Endothelial cell of umbilical vein (primary cell): ENCODE measurements around the gene KRT81. TPM values are rescaled to one million over a fixed set of nuclear protein-coding genes. Genes with fewer than 3 reads are reported as not detected.

ENCODE experiments used
- BruUV-seq: library from RNA; stranded (reverse); fragments of 400-500 nt; replicated peaks from 2 replicates; lab custom pipeline; 2021; lab: Mats Ljungman, UMichigan
- CTCF ChIA-PET: fragments of 300-600, 350-600 bp; sonication (Branson Sonifier 250); formaldehyde crosslinking; loops from one replicate; lab custom pipeline; 2021; ENCODE audit warnings: antibody characterized with exemption, inconsistent platforms; lab: Charles Lee
- POLR2A ChIA-PET: fragments of 300-600, 350-600 bp; sonication (Branson Sonifier 250); formaldehyde crosslinking; loops from one replicate; lab custom pipeline; 2021; ENCODE audit warnings: antibody characterized with exemption, inconsistent platforms; lab: Charles Lee
- DNase-seq: peaks from one replicate; pipeline ENCODE4 v3.0.0-alpha.2; 2011; ENCODE audit warnings: low read depth, low spot score
- FAIRE-seq: peaks from 2 replicates; lab custom pipeline; 2011; peaks lifted over from hg19 to GRCh38; lab: Jason Lieb, UNC
- H2AFZ ChIP-seq: 2 replicates; pipeline ENCODE4 v1.6.0; 2012; ENCODE audit warnings: low read depth, low read length, control low read depth, inconsistent platforms
- H3K27ac ChIP-seq: 2 replicates; pipeline ENCODE4 v1.5.1; 2011; ENCODE audit warnings: low read depth, mild to moderate bottlenecking, control low read depth, low read length, moderate library complexity; ENCODE audit not compliant: insufficient read depth
- H3K27me3 ChIP-seq, 2 experiments: 2 replicates each; pipeline versions ENCODE4 v1.6.0 to v1.6.1; 2011; ENCODE audit warnings: low read length in 2 of 2, mixed read lengths in 1 of 2; ENCODE audit not compliant: control insufficient read depth in 2 of 2, insufficient read depth in 2 of 2
- H3K36me3 ChIP-seq, 2 experiments: 2 replicates in 1 of 2; 3 replicates in 1 of 2; pipeline ENCODE4 v1.5.1; 2011; ENCODE audit warnings: low read length in 2 of 2, mild to moderate bottlenecking in 1 of 2, moderate library complexity in 1 of 2; ENCODE audit not compliant: control insufficient read depth in 2 of 2, insufficient read depth in 2 of 2; ENCODE audit errors: extremely low read depth in 1 of 2
- H3K4me1 ChIP-seq: 3 replicates; pipeline ENCODE4 v1.5.1; 2011; ENCODE audit warnings: mild to moderate bottlenecking, low read length; ENCODE audit not compliant: control insufficient read depth, insufficient read depth; ENCODE audit errors: extremely low read depth
- H3K4me2 ChIP-seq: 2 replicates; pipeline ENCODE4 v1.6.1; 2011; ENCODE audit warnings: low read length, control low read depth, mixed read lengths; ENCODE audit not compliant: insufficient read depth
- H3K4me3 ChIP-seq, 3 experiments: fragments of 200-600 bp in 1 of 3; sonication (generic), shearing (Covaris generic) in 1 of 3; replicated peaks in 1 of 3; 2 replicates each; pipeline ENCODE4 v1.5.1; 2011 to 2016; ENCODE audit warnings: control low read depth in 3 of 3, low read length in 3 of 3, mild to moderate bottlenecking in 2 of 3, inconsistent platforms in 1 of 3, low read depth in 1 of 3, moderate library complexity in 1 of 3; ENCODE audit not compliant: insufficient read depth in 1 of 3
- H3K79me2 ChIP-seq: 2 replicates; pipeline ENCODE4 v1.6.0; 2012; ENCODE audit warnings: low read length, inconsistent platforms; ENCODE audit not compliant: control insufficient read depth, insufficient read depth
- H3K9ac ChIP-seq: replicated peaks from 2 replicates; pipeline ENCODE3; 2011; ENCODE audit warnings: low read length, control low read depth; ENCODE audit not compliant: insufficient read depth; ENCODE audit errors: extremely low read depth
- H3K9me1 ChIP-seq: replicated peaks from 3 replicates; pipeline ENCODE4 v1.6.0; 2011; ENCODE audit warnings: mild to moderate bottlenecking, low read length; ENCODE audit not compliant: control insufficient read depth, insufficient read depth; ENCODE audit errors: extremely low read depth
- H3K9me3 ChIP-seq: replicated peaks from 2 replicates; pipeline ENCODE4 v1.5.1; 2012; ENCODE audit warnings: low read length, inconsistent platforms; ENCODE audit not compliant: control insufficient read depth, insufficient read depth
- H4K20me1 ChIP-seq: replicated peaks from 2 replicates; pipeline ENCODE3; 2011; ENCODE audit warnings: mild to moderate bottlenecking, low read length; ENCODE audit not compliant: control insufficient read depth, insufficient read depth; ENCODE audit errors: extremely low read depth
- EZH2 ChIP-seq: IDR thresholded peaks from 2 replicates; pipeline ENCODE4 v1.6.1; 2012; ENCODE audit warnings: borderline replicate concordance, low read depth, mild to moderate bottlenecking, moderate library complexity, low read length, inconsistent platforms; ENCODE audit not compliant: severe bottlenecking
- FOS ChIP-seq: IDR thresholded peaks from 2 replicates; pipeline ENCODE4 v1.6.1; 2011; ENCODE audit warnings: mild to moderate bottlenecking, low read length, moderate library complexity, borderline replicate concordance; ENCODE audit not compliant: insufficient read depth
- GATA2 ChIP-seq: IDR thresholded peaks from 2 replicates; pipeline ENCODE4 v1.7.0; 2011; ENCODE audit warnings: low read depth, mild to moderate bottlenecking, moderate library complexity, mixed read lengths, low read length; ENCODE audit not compliant: insufficient read length, insufficient read depth
- JUN ChIP-seq: IDR thresholded peaks from 2 replicates; pipeline ENCODE4 v1.6.1; 2011; ENCODE audit warnings: borderline replicate concordance, low read depth; ENCODE audit not compliant: insufficient read length, insufficient read depth
- MYC ChIP-seq: IDR thresholded peaks from one replicate; pipeline ENCODE4 v1.6.1; 2011; ENCODE audit warnings: mild to moderate bottlenecking, low read depth, low read length
- POLR2A ChIP-seq: IDR thresholded peaks from 2 replicates; pipeline ENCODE4 v1.6.1; 2012; ENCODE audit warnings: low read depth, mild to moderate bottlenecking, control low read depth, low read length
- POLR2AphosphoS5 ChIP-seq: IDR thresholded peaks from 2 replicates; pipeline ENCODE4 v1.6.1; 2012; ENCODE audit warnings: low read depth, mild to moderate bottlenecking, control low read depth, low read length, moderate library complexity; ENCODE audit not compliant: insufficient read depth
- dilution Hi-C: fragments of 300-500 bp; cut with MboI; formaldehyde crosslinking; loops from one replicate; pipeline ENCODE4 v1.15.0; 2019; ENCODE audit warnings: low sequenced_read_pairs; ENCODE audit not compliant: extremely low pct_ligation_motif_present
- intact Hi-C: fragments of 100-400 bp; cut with micrococcal nuclease; formaldehyde crosslinking; loops from one replicate; pipeline ENCODE4 v1.10.0; 2022
- polyA plus RNA-seq, 4 experiments: library from polyadenylated mRNA; depleted of rRNA in 3 of 4; stranded (reverse) in 3 of 4; unstranded in 1 of 4; fragments of >200 nt; gene quantifications; 2 replicates each; pipeline versions ENCODE4 v1.2.1 to v1.2.3, GENCODE V29; 2011 to 2012; ENCODE audit warnings: missing spikeins in 1 of 4
- total RNA-seq: library from RNA; stranded (reverse); gene quantifications from 2 replicates; pipeline ENCODE4 v1.2.3, GENCODE V29; 2021
- TF ChIP-seq, protein P1 (sequence below): IDR thresholded peaks from 2 replicates; pipeline ENCODE4 v1.6.1; 2011; ENCODE audit not compliant: insufficient read depth, insufficient read length
- TF ChIP-seq, protein P2 (sequence below), 2 donors: IDR thresholded peaks; 1 replicate in 1 of 2; 2 replicates in 1 of 2; pipeline ENCODE4 v1.5.1; 2011; ENCODE audit warnings: low read length in 2 of 2, mild to moderate bottlenecking in 2 of 2, moderate library complexity in 2 of 2, control low read depth in 1 of 2, inconsistent platforms in 1 of 2, low read depth in 1 of 2; ENCODE audit not compliant: insufficient read depth in 1 of 2; ENCODE audit errors: extremely low read depth in 1 of 2

Gene KRT81
- total and polyA plus RNA-seq, 2 donors (not counting 3 experiments of a cell fraction or from before 2014, with no cell fraction given): not detected

DNA sequence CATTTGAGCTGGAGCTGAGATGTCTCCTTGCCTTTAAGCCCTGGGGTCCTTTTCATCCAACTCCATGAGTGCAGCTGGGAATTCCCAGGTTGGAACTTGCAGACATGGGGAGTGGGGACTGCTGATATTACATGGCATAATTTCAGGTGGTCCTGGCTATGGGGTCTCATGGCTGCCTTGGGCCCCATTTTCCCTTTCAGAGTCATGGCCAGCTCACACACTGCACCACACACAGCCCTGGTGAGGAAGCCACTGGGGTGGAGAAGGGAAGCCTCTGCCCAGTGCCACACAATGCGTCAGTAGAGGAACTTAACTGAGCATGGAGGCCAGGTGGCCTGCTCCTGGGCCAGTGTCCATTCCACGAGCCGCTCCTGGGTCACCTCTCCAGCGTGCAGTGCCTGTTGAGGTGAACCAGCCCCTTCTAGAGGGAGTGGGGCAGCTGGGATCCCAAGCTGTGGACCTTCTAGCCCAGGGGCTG, 34.2 kb downstream of the KRT81 start:
- dilution Hi-C loops: no loop called here
- ChIA-PET POLR2A (no interaction called here), CTCF (interaction anchor here (1.1 to 1.3 kb wide), 2 partner anchors 13 to 70 kb away, joined by 4 to 8 read pairs; no protein-coding TSS in a partner anchor)

DNA sequence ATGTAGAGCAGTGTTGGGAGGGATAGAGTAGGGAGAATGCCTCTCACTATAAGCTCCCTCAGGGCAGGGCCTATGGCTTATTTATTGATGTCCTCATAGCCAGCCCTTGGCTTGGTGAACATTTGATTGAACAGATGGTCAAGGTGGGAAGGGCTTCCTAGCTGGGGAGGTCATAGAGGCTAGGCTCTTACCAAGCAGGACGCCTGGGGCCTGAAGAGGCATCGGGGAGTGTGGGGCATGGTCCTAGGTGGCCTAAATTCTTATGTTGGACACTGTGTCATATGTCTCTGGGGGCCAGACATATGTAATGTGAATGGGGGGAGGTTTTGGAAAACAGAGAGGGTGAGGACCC, 34.8 kb downstream of the KRT81 start:
- no peak for FAIRE-seq
- H3K9me1 ChIP-seq: no peaks in the 10 kb centered on the region
- H3K27ac ChIP-seq: no peak overlapping the region
- TF ChIP-seq FOS: no peak
- no peak for TF ChIP-seq MYC
- TF ChIP-seq, protein P1, sequence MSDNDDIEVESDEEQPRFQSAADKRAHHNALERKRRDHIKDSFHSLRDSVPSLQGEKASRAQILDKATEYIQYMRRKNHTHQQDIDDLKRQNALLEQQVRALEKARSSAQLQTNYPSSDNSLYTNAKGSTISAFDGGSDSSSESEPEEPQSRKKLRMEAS: no peak
- no peak for TF ChIP-seq GATA2
- TF ChIP-seq, protein P2, sequence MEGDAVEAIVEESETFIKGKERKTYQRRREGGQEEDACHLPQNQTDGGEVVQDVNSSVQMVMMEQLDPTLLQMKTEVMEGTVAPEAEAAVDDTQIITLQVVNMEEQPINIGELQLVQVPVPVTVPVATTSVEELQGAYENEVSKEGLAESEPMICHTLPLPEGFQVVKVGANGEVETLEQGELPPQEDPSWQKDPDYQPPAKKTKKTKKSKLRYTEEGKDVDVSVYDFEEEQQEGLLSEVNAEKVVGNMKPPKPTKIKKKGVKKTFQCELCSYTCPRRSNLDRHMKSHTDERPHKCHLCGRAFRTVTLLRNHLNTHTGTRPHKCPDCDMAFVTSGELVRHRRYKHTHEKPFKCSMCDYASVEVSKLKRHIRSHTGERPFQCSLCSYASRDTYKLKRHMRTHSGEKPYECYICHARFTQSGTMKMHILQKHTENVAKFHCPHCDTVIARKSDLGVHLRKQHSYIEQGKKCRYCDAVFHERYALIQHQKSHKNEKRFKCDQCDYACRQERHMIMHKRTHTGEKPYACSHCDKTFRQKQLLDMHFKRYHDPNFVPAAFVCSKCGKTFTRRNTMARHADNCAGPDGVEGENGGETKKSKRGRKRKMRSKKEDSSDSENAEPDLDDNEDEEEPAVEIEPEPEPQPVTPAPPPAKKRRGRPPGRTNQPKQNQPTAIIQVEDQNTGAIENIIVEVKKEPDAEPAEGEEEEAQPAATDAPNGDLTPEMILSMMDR (IDR thresholded peaks at IDR 0.05; ENCODE audit: extremely low read depth in 1 of 2, insufficient read depth in 1 of 2, low read depth in 1 of 2, low read length in 2 of 2): no peak
- TF ChIP-seq JUN: no peak
- TF ChIP-seq POLR2A: no peak
- no peak for TF ChIP-seq EZH2
- TF ChIP-seq POLR2AphosphoS5: no peak
- H3K9ac ChIP-seq: no peak overlapping the region
- intact Hi-C loops (no loop called here), dilution Hi-C loops (no loop called here)
- no TSS peak for BruUV-seq
- H3K9me3 ChIP-seq: no peaks in the 10 kb centered on the region
- DNase-seq: no peak
- no peaks in the 10 kb centered on the region for H3K79me2 ChIP-seq
- H3K4me3 ChIP-seq: no peak overlapping the region
- ChIA-PET CTCF (interaction anchor here (1.1 to 1.3 kb wide), 2 partner anchors 12 to 71 kb away, joined by 4 to 8 read pairs; no protein-coding TSS in a partner anchor), POLR2A (no interaction called here)
- H3K36me3 ChIP-seq: no peaks in the 10 kb centered on the region
- H3K4me2 ChIP-seq: no peak overlapping the region
- H4K20me1 ChIP-seq: no peaks in the 10 kb centered on the region
- peaks cover 2% of the 10 kb centered on the region for H3K4me1 ChIP-seq
- H3K27me3 ChIP-seq: peaks cover 30 to 34% of the 10 kb centered on the region in 2 experiments
- H2AFZ ChIP-seq: no peak overlapping the region

More for the DNA sequence above, 34.2 kb downstream of the KRT81 start:
- no peaks in the 10 kb centered on the region for H3K9me3 ChIP-seq
- no peaks in the 10 kb centered on the region for H3K79me2 ChIP-seq
- intact Hi-C loops: no loop called here
- H3K9me1 ChIP-seq: no peaks in the 10 kb centered on the region
- TF ChIP-seq GATA2 (no peak), POLR2A (no peak)
- no peak overlapping the region for H2AFZ ChIP-seq
- BruUV-seq: no TSS peak
- no peak overlapping the region for H3K9ac ChIP-seq
- no peak overlapping the region for H3K4me3 ChIP-seq
- peaks cover 2% of the 10 kb centered on the region for H3K4me1 ChIP-seq
- no peak overlapping the region for H3K27ac ChIP-seq
- H3K4me2 ChIP-seq: no peak overlapping the region
- FAIRE-seq (no peak), DNase-seq (no peak)
- no peaks in the 10 kb centered on the region for H3K36me3 ChIP-seq
- peaks cover 32 to 35% of the 10 kb centered on the region in 2 experiments for H3K27me3 ChIP-seq
- no peaks in the 10 kb centered on the region for H4K20me1 ChIP-seq
